HG02970 (cell line): ENCODE results near the gene CXCL14.

Experiments
- ATAC-seq: cut with Tn5 transposase; IDR thresholded peaks from one replicate; pipeline ENCODE4 v1.9.1; 2021; ENCODE audit warnings: mild to moderate bottlenecking, moderate library complexity, moderate number of reproducible peaks; ENCODE audit not compliant: unreplicated experiment, low FRiP score

Gene CXCL14, protein sequence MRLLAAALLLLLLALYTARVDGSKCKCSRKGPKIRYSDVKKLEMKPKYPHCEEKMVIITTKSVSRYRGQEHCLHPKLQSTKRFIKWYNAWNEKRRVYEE

DNA sequence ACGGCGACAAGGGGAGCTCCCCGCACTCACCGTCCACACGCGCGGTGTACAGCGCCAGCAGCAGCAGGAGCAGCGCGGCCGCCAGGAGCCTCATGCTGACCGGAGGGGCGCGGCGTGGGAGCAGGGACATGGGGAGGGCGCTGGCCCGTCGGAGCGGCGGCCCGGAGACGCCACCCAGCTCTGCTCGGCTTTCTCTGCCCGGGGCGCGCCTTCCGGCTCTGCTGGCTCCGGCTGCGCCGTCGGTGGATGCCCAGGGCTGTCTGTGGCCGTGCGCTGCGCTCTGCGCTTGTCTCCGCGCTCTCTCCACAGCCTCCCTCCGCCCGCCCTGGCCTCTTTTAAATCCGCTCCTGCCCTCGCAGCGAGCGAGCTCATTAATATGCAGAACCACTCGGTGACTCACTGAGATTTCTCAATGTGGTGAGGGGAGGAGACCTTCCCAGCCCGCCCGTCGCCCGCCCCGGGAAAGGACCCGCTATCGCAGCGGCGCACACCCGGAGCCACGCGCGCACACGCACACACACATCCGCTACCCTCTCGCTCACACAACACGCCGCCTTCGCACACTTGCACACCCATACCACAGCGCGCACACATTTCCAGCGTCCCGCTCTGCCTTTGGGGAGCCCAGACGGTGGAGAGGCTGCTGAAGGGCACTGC, at the start of gene CXCL14:
Gene CXCL14, minus strand, starts transcription at position 307 of the 657 bp plus-strand sequence. Its CDS starts 213 bp downstream, at position 94.
- ATAC-seq = no peak

DNA sequence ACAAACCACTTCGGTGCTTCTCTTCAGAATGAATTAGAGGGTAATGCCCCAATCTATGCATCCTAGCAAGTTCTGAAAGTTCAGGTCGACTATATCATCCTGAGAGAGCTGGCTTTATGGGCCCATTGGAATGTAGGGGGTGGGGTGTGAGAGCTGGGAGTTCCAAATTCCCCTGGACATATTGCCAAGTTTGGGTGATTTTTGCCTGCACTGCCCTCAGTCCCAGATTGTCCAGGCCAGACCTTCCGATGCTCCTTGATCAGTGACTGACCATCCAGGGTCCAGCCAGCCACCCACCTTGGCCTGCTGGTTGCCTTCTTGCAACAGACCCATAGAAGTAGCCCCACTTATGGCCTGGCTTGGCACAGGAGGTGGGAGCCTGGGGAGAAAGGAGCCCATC, 47.8 kb upstream of the CXCL14 start:
- ATAC-seq = no peak

DNA sequence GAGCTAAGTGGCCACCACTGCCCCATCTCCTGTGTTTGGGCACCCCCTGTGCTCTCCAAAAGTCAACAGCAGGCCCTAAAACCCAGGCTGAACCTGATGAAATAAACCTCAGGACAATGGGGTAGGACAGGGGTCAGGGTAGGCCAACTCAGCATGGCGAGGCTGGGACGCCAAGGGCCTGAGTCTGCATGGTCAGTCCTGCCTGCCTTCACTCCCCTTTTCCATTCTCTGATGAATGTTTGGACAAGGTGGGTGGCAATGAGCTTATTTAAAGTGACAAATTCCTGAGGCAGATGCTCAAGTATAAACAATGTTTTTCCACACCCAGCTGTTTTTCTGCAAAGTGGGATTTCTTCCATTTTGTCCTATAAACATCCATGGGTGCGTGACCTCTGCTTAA, 47.2 kb upstream of the CXCL14 start:
- no peak for ATAC-seq

DNA sequence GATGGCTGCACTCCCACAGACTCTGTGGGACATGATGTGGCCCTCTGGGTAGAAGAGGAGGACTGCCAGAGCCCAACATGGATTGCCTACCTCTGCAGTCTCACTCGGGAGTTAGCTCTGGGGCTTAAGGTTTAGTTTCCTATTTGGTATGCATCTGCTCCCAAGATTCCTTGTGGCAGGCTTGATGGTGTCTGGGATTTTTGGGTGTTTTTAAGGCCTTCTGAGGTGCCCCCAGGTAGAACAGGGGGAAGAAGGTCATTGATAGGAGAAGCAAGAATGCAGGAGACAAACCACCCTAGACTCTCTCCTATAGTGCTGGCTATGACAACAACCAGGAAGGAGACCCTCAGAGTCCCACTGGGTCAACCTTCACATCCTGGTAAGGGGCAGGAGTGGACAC, 46.7 kb upstream of the CXCL14 start:
- ATAC-seq = no peak

DNA sequence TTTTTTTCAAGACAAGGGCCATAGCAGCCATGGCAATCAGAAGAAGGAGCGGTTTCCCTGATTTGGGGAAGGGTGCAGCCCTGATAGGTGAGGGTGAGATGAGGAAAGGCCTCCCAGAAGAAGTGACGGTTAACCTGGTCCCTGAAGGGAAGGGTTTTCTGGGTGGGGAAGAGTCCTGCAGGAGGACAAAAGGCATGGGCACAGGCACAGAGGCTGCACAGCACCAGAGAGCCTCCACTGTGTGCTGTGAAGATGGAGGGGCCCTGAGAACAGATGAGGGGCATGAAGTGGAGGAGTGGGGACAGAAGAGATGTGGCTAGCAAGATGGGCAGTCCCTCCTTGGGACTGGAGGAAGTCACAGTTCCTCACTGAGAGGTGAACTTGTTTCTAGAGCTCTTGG, 46.3 kb upstream of the CXCL14 start:
- ATAC-seq = no peak

DNA sequence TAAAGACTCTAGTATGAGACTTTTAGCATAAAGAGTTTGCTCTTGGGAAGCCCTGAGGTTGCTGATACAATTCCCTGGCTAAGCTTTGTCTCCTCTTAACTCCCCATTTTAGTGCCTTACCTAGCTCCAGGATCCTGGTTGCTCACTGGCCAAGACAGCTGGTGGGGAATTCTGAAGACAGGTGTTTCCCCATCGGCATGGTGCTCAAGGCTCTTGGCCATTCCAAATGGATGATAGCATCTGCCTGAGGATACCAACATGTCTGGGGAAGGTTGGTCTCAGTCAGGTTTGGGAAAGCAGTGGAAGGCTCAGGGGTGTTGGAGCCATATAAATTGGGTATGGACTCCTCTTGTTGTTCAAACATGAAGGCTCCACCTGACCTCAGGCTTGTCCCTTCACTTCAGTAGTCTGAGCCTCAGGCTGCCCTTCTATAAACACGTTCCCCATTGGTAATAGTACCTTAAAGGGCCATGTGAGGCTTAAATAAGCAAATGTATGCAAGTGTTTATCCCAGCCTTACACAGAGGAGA, 44.5 kb upstream of the CXCL14 start:
- ATAC-seq = no peak

DNA sequence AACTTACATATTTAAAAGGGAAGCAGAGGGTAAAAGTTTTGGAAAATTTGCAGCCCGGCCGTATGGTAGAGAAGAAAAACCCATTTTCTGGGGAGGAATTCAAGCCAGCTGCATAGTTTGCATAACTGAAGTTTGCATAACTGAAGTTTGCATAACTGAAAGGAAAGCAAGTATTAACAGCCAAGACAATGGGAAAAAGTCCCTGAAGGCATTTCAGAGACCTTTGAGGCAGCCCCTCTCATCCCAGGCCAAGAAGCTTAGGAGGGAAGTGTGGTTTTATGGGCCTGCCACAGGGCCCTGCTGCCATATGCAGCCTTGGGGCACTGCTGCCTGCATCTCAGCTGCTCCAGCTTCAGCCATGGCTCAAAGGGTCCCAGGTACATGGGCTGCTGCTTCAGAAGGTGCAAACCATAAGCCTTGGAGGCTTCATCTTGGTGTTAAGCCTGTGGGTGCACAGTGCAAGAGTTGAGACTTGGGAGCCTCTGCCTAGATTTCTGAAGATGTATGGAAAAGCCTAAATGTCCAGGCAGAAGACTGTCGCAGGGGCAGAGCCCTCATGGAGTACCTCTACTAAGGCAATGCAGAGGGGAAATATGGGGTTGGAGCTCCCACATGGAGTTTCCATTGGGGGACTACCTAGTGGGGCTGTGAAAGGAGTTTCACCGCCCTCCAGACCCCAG, 36.9 kb upstream of the CXCL14 start:
- ATAC-seq = no peak

DNA sequence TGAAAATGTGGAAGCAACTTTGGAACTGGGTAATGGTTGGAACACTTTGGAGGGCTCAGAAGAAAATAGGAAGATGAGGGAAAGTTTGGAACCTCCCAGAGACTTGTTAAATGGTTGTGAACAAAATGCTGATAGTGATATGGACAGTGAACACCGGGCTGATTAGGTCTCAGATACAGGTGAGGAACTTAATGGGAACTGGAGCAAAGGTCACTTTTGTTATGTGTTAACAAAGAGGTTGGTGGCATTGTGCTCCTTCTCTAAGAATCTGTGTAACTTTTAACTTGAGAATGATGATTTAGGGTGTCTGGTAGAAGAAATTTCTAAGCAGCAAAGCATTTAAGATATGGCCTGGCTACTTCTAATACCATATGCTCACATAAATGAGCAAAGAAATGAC, 36.4 kb upstream of the CXCL14 start:
- ATAC-seq = no peak

DNA sequence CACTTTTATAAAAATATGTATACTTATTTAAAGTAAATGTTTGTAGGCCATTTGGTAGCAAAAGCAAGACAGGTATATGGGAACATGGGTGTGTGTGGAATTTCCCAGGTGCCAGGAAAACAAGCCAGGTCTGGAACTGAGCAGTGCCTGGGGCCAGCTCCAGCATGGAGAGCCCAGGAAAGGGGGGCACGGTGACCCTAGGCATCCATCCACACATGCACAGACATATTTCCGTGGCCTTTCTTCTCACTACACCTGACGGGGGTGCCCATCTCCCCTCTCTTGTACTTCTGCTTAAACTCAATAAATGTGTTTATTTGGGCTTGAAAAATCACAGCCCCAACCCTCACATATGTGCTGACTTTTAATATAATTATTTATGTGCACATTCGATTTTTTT, 31.2 kb upstream of the CXCL14 start:
- ATAC-seq = no peak

DNA sequence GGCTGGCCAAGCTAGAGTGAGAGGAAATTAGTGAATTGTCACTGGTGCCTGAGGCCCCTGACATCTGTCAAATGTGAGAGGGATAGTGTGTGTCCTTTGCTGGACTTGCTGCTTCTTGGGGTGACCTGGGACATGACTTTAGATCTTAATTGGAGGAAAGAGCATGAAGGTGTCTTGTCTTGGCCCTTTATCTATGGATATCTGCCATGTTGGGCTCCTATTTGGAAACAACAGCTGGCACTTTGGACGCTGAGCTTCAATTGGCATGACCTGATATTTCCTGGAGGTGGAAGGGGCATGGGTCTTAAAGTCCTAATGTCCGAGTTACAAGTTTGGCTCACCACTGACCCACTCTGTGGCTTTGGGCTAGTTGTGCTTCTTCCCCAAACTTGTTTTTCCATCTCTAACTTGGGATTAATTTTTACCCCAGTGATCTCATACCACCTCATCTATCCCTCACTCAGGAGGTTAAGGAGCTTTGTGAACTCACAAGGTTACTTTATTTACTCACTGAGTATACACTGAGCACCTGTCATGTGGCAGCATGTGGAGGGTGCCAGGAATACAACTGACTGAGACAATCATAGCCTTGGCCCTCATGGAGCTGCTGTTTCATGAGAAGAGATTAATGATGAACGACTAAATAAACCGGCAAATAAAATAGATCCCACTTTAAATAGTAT, 30.1 kb upstream of the CXCL14 start:
- no peak for ATAC-seq

DNA sequence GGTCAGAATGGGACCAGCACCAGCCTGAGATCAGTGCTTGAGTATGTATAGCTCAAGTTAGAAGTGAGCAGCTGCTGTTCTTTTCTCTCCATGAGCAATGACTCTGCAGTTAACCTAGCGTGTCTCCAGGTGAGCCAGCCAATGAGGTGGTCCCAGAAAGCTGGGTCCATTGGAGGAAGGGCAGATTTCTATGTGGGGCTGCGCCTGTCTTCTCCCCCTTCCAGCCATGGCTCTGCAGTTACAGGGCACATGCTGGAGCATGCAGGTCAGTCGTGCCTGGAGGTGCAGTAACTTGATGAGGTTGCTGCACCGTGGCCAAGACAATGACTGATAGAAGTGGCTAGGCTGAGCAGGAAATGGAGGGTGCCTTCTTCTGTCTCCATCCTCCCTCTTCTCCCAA, 29.6 kb upstream of the CXCL14 start:
- ATAC-seq = no peak

DNA sequence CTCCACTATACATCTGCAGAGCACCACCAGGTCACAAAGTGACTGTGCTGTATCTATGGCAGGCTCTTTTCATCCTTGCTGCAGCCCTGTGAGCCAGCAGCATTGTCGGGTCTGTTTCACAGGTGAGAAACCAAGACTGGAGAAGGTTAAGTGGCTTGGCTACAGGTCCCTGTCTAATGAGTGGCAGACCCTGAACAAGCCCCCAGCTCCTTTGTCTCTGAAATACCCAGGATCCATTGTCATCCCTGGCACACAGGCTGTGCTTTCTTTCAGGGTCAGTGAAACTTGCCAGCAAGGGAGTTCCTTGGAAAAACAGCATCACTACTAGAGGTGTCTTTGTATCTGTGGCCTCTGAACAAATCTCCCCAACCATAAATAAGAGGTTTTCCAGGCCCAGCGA, 27.6 kb upstream of the CXCL14 start:
- ATAC-seq = no peak

DNA sequence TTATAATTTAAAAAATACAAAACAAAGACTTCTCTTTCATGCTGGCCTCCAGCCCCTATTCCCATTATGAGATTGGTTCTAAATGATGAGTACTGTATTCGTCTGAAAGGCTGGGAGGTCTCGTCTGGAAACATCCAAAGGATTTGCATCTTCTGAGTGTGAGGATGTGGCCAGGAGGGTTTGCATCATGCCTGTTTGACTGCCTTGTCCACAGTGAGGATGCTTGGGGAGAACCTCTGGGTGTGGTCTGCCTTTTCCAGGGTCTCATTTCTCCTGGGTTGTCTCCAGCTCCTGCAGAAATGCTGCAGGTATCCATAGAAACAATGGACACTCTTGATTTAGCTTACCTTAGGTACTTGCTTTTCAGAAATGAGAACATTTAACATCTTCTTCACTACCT, 26.4 kb upstream of the CXCL14 start:
- no peak for ATAC-seq

DNA sequence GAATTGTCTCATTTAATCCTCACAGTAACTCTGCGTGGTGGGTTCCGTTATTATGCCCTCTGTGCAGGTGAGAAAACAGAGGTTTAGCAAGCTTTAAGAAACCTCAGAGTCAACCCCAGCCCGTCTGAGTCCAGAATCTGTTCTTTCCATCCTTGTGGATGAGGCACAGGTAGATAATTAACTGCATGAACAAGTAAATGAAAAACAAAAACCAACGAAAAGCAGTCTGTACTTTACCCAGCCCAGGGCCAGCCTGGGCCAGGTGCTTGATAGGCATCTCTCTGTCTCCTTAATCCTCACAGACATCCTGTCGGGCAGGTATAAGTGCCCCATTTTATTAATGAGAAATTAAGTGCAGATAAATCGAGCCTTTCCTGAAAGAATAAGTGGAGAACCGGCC, 25.3 kb upstream of the CXCL14 start:
- no peak for ATAC-seq

DNA sequence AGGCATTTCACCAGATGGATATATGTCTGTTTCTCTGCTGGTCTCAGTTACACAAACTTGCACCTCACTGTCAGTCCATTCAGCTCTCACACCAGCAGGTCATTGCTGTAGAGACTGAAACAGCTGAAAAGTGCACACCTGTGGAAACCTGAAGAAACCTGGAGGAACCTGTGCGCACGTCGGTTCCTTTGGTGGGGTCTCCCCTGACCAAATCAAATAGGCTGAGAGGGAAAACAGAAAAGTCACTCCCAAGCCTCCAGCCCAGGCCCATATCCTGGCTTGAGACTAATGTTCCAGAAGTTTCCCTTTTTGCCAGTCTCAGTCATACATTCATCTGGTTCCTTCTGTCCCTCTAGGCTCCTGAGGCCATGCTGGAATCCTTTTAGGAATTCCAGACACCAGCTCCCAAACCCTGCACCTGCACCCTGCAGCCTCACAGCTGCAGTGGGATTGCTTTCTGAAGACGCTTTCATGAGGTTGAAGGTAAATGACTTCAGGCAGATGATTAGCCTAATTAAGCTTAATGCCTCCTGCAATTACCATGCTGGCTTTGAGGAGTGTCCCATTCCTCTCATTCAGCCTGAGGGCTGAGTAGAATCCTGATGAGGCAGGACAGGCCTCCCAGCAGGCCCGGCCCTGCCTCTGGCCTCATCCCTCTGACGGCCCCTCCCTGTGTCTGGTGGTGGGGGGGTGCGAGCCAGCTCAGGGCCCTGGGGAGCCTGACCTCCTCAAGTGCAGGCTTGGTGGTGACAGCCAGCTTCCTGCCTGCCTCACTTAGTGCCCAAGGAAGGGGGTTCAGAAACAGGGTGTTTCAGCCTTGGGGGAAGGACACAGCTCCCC, 24.3 kb upstream of the CXCL14 start:
- ATAC-seq = no peak

DNA sequence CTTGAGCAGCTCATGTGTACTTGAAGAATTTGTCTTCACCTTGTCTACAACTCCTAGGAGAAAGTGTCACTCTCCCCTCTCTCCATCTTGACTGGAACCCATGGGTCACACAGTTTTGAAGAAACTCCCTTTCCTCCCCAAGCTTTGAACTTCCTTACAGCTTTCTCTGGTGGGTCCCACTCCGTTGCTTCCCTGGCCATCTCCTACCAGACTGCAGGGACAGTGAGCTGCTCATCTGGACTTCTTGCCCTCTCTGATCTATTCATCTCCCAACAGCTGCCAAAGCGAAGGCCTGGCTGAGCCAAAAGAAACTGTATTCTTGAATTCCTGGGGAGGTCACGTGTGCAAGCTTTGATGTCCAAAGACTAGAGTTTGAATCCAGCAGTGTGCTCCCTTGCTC, 22.7 kb upstream of the CXCL14 start:
- no peak for ATAC-seq

DNA sequence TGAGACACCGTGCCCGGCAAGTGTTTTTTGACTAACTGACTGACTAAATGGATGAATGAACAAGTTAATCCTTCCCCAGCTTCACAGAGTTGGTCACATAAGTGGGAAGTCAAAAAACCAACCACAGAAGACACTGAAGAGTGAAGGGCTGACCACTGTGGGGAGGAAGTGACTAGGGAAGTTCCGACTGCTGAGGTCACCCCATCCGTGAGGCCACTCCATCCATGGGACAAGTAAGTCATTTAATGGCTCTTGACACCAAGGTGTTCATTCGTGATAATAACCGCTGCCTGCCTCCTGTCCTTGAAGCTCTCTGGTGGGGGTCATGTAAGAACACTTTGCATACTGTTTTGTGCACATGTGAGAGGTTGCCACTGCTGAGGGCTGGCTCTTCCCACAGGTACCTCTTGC, 22.2 kb upstream of the CXCL14 start:
- ATAC-seq = no peak

DNA sequence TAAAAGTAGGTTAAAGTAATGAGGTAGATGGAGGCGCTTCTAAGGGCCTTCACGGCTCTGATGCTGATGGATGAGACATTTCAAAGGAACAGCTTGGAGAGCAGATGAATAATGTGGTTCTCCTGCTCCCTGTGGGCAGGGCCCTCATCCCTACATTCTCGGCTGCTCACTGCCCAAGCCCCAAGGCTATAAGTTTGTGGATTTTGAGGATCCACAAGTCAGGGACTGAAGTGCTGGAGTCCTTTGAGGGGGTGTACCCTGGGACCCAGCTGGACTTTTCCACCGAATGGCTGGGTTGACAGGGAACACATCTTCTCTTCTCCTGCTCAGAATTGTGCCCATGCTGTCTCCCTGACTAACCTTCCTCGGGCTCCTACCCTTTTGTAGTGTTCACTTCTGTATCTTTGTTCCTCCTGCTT, 21.4 kb upstream of the CXCL14 start:
- ATAC-seq = no peak

DNA sequence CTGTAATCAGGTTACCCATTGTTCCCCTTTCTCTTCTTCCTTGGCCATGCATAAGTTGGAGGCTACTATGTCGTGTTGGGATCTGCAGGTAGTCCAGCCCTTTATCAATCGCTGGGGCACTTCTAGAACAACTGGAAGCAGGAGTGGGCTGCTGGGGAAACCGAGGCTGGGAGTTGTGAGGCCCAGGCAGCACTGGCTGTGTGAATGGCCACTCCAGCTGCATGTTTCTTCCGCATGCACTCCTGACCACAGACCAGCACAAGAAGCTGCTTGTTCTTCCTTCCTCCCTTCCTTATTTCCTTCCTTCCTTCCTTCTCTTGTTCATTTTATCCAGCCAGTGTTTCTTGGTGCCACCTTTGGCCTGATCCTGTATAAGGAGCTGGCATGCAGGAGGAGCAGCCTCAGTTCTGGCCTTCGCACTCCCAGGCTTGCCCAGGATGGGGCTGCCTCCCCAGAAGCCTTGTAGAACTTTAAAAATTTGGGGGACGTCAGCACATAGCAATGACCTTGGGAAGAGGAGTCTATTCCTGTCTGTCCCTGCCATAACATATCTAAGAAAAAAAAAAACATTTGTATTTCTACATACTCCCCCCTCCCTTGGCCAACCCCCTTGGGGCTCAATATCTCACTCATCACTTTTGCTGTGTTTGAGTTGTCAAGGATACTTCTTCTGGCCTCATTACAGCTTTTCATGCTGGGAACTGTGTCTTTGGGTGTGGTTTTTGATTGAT, 20.8 kb upstream of the CXCL14 start:
- no peak for ATAC-seq
